Ishikawa (cell line): Measurements from ENCODE around the gene SLU7.

Experiments
- CEBPB ChIP-seq: IDR thresholded peaks from 2 replicates; pipeline ENCODE4 v1.6.1; 2012
- CREB1 ChIP-seq: IDR thresholded peaks from 2 replicates; pipeline ENCODE4 v1.6.1; 2012; ENCODE audit warnings: low read depth
- EGR1 ChIP-seq: IDR thresholded peaks from 2 replicates; pipeline ENCODE4 v1.6.1; 2012
- EP300 ChIP-seq: IDR thresholded peaks from 2 replicates; pipeline ENCODE4 v1.6.1; 2012; ENCODE audit warnings: borderline replicate concordance
- FOXM1 ChIP-seq: IDR thresholded peaks from 2 replicates; pipeline ENCODE4 v1.6.1; 2012; ENCODE audit warnings: low read depth, borderline replicate concordance
- MAX ChIP-seq: IDR thresholded peaks from 2 replicates; pipeline ENCODE4 v1.6.1; 2012
- NFIC ChIP-seq: IDR thresholded peaks from 2 replicates; pipeline ENCODE4 v1.6.1; 2012
- RAD21 ChIP-seq: IDR thresholded peaks from 2 replicates; pipeline ENCODE4 v1.6.1; 2012; ENCODE audit warnings: low read depth
- REST ChIP-seq: IDR thresholded peaks from 2 replicates; pipeline ENCODE4 v1.6.1; 2012; ENCODE audit warnings: low read depth, mild to moderate bottlenecking
- TAF1 ChIP-seq: IDR thresholded peaks from 2 replicates; pipeline ENCODE4 v1.6.1; 2012; ENCODE audit warnings: low read depth, mild to moderate bottlenecking
- TCF12 ChIP-seq: IDR thresholded peaks from 2 replicates; pipeline ENCODE4 v1.6.1; 2012; ENCODE audit warnings: low read depth
- TEAD4 ChIP-seq: IDR thresholded peaks from 2 replicates; pipeline ENCODE4 v1.6.1; 2012
- USF1 ChIP-seq: IDR thresholded peaks from 2 replicates; pipeline ENCODE4 v1.6.1; 2012
- YY1 ChIP-seq: IDR thresholded peaks from 2 replicates; pipeline ENCODE4 v1.6.1; 2012; ENCODE audit warnings: low read depth
- ZBTB7A ChIP-seq: IDR thresholded peaks from 2 replicates; pipeline ENCODE4 v1.6.1; 2012; ENCODE audit warnings: low read depth

Gene SLU7

GRCh38 chr5:160418561-160419457, at the start of gene SLU7:
TSS of gene SLU7 (minus strand) at chr5:160419081. CDS start at chr5:160415294, 3,787 bp downstream.
- TF ChIP-seq YY1, result no peak
- peak; percentile 61; the same call in 1 of the 2 replicates for TF ChIP-seq TAF1
- peak; percentile 81 for TF ChIP-seq EGR1
- TF ChIP-seq TEAD4, result 0 out of 2 replicates have a peak, but pooled peaks have one; percentile 13
- 0 out of 2 replicates have a peak, but pooled peaks have one; percentile 19 for TF ChIP-seq FOXM1
- TF ChIP-seq RAD21, result no peak
- TF ChIP-seq EP300, result no peak
- TF ChIP-seq TCF12, result no peak
- peak; percentile 49; the same call in 1 of the 2 replicates for TF ChIP-seq CREB1
- TF ChIP-seq MAX, result peak; percentile 46
- no peak for TF ChIP-seq CEBPB
- no peak for TF ChIP-seq NFIC
- TF ChIP-seq REST, result no peak
- no peak for TF ChIP-seq USF1
- peak; percentile 72 for TF ChIP-seq ZBTB7A

- TF ChIP-seq CREB1, result no peak
- TF ChIP-seq USF1, result no peak
- no peak for TF ChIP-seq TCF12
- TF ChIP-seq TEAD4, result no peak
- no peak for TF ChIP-seq EP300
- TF ChIP-seq TAF1, result no peak
- no peak for TF ChIP-seq NFIC
- no peak for TF ChIP-seq CEBPB
- no peak for TF ChIP-seq ZBTB7A
- TF ChIP-seq MAX, result no peak
- no peak for TF ChIP-seq REST
- no peak for TF ChIP-seq YY1
- no peak for TF ChIP-seq EGR1
- TF ChIP-seq FOXM1, result no peak
- TF ChIP-seq RAD21, result no peak
Observed at GRCh38 chr5:160468363-160468975, 49.6 kb upstream of the SLU7 start.

GRCh38 chr5:160467555-160468362, 48.9 kb upstream of the SLU7 start:
- TF ChIP-seq YY1 (no peak), MAX (no peak), RAD21 (no peak), USF1 (no peak), EGR1 (no peak), EP300 (no peak)

GRCh38 chr5:160466889-160467554, 48.1 kb upstream of the SLU7 start:
- 0 out of 2 replicates have a peak, but pooled peaks have one; percentile 28 for TF ChIP-seq USF1
- TF ChIP-seq FOXM1, result no peak
- no peak for TF ChIP-seq TAF1
